HG02642 (cell line): ENCODE results near the gene SLC5A1.

ENCODE experiments used
- ATAC-seq: cut with Tn5 transposase; IDR thresholded peaks from one replicate; pipeline ENCODE4 v1.9.1; 2021; ENCODE audit warnings: mild to moderate bottlenecking; ENCODE audit not compliant: unreplicated experiment, poor library complexity

Gene SLC5A1

DNA sequence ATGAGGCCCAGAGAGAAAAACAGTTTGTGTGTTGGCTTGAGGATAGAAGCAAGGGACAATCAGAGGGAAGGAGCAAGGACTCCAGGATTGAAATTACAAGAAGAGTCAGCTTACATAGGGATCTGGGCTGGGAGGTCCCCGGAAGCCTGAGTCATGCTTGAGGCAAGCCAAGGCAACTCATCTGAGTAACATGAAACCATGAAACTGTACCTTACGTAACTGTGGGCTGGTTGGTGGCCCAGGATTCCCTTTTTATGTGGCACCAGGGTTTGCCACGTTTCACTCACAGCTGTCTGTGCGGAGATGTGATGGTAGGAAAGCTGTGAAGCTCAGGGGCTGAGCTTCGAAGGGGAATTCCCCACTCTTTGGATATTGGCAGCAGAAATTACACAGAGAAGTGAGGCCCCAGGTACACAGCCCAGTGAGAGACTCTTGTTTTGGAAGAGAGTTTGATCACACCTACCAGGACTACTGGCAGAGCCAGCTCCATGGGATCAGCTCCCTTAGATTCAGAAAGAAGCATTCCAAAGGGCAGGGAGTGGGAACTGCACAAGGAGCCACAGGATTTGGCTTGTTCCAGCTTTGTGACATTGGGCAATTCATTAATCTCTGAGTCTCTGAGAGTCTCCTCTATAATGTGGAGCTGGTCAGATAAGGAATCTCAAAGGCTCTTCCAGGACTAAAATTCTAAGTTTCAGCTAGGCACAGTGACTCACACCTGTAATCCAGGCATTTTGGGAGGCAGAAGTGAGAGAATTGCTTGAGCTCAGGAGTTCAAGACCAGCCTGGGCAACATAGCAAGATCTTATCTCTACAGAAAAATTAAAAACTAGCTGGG lies 7.8 kb downstream of the SLC5A1 start:
- no peak for ATAC-seq

DNA sequence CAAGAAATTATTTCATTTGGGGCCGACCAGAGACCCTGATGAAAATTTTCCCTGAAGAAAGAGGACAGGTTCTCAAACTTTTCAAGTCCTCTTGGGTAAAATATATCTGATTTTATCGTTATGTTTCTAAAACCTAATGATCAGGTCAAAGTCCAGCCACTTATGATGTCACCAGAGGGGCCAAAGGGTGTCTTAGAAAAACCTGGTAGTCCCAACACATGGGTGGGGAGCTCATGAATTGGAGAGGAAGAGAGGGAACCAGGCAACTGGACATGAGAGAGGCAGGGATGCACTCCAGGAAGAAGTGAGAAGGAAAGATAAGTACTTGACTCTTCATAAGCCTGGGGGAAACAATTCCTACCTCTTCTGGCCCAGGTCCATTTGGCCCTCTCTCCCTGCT lies 9.2 kb downstream of the SLC5A1 start:
- ATAC-seq = no peak

DNA sequence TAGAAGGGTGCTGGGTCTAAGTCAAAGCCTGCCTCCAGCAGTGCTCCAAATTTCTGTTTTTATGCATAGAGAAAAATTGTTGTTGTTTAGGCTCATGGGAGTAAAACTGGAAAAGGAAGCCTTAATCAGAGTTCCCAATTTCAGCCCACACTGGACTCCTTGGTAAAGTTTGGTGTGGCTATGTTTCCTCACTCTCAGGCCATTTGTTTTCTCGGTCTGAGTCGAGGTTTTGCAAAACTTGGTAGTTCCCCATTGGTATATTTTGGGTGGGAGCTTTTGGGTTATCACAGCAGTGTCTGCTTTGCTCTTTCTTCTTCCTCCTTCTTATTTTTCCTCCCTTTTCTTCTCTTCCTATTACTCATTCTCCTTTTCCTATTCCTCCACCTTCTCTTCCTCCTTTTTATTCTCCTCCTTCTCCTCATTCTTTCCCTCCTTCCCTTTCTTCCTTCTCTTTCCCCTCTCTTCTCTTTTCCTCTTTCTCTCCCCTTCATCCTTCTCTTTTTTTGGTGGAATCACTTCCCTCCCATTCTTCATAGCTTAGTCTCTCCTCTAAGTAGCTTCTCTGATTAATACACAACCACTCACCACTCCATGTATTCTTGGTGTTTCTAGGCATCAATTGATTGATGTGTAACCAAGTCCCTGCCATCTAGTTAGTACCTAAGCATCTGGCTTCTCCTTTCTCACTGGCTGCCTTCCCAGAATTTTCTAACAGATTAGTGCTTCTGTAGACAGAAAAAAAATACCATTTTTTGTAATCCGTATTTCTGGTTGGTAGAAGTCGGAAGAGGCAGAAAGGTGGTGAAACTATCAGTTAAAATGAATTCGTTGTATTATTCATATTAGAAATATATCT lies 10.1 kb downstream of the SLC5A1 start:
- no peak for ATAC-seq

DNA sequence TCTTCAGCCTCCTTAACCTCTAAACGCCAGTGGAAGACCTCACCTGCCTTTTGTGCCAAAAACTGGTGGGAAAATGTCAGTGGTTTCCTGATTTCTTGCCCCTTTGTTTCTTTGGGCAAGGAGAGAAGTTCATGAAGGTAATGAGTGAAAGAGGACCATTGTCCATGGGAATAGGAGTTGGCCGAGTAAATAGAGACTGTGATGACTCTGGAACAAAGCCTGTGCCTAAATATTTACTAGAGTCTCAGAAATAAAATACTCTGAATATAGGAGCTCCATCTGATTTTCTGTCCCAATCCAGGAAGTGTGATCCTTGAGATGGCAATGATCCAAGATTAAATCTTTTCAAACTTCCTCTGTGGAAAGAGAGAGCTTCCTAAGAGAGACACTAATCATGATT lies 12.0 kb downstream of the SLC5A1 start:
- ATAC-seq = no peak

DNA sequence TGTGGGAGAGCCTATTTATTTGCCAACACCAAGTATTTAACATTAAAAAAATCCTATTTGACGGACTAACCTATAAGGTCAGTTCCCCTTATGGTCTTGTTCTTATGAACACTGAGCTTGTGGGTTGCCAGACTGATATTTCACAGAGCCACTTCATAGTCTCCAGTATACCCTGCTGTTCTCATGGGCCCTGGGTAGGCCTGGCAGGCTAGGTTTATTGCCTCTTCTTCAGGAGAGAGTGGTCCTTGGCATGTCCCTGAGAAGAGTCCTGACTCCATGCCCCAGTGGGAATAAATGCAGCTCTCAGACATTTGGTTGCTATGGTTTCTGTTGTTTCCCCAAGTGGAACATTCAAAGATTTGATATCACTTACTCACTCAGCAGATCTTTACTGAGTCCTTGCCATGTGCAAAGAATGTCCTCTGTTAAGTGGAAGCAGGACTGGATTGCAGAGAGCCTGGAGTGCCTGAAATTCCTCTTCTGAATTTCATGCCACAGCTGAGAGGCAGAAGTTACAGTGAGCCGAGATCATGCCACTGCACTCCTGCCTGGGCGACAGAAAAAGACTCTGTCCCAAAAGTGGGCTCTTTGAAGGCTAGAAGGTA lies 15.7 kb downstream of the SLC5A1 start:
- ATAC-seq = no peak

DNA sequence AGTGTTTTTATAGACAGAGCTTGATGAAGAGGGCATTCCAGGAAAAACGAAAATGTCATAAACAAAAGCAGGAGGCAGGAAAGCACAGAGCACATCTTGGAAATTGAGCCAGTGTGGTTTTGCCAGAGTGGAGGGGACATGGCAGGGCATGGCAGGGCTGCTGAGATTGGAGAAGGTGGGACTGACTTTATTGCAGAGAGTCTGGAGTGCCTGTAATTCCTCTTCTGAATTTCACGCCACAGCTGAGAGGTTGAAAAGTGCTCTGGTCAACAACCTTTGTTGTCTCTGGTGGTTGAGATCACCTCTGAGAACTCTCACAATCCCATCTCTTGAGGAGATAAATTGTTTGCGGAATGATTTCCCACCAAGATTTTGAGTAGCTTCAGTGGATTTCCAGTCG lies 16.4 kb downstream of the SLC5A1 start:
- no peak for ATAC-seq

DNA sequence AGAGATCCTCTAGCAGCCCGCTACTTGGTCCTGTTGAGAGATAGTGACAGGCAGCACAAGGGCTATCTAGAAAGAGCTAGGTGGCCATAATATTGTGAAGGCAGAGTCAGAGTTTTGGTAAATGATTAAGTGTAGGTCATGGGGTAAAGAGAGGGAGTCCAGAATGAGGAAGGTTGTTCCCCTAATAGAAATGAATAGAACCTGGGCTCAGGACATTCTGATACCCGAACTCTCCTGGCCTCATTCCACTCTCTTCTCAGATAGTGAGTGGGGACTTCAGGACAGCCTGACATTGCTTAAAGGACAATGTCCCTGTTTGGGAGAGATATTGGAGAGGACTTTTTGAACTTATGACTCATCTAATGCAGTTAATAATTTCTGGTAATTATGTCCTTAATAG lies 20.6 kb downstream of the SLC5A1 start:
- no peak for ATAC-seq

DNA sequence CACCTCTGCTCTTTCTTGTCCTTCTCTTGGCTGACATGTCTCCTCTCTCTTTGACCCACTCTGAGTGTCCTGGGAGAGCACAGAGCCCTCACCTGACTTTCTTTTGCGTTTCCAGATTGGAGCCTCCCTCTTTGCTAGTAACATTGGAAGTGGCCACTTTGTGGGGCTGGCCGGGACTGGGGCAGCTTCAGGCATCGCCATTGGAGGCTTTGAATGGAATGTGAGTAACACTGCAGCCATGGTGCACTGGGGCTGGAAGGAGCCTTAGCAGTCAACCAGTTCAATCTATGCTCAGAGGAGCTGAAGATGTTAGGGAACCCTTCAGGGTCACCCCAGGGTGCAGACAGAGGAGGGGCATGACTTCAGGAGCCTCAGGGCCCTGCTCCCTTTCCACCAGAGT lies 23.8 kb downstream of the SLC5A1 start:
- ATAC-seq = no peak

DNA sequence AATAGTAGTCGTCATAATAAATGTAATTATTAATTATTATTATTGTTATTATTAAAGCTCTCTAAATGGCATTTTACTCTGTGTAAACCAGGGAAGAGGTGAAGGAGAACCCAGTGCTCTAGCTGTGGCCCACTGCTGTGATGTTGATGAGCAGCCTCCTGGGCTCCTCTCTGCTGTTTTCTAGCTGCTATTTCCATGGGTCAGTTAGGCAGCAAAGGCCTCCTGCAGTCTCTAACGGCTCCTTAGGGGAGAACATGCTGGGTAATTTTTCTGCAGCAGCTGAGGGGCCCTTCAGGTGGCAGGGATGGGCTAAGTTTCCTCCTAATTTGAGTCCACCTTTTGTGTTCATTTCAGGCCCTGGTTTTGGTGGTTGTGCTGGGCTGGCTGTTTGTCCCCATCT lies 24.6 kb downstream of the SLC5A1 start:
- no peak for ATAC-seq

DNA sequence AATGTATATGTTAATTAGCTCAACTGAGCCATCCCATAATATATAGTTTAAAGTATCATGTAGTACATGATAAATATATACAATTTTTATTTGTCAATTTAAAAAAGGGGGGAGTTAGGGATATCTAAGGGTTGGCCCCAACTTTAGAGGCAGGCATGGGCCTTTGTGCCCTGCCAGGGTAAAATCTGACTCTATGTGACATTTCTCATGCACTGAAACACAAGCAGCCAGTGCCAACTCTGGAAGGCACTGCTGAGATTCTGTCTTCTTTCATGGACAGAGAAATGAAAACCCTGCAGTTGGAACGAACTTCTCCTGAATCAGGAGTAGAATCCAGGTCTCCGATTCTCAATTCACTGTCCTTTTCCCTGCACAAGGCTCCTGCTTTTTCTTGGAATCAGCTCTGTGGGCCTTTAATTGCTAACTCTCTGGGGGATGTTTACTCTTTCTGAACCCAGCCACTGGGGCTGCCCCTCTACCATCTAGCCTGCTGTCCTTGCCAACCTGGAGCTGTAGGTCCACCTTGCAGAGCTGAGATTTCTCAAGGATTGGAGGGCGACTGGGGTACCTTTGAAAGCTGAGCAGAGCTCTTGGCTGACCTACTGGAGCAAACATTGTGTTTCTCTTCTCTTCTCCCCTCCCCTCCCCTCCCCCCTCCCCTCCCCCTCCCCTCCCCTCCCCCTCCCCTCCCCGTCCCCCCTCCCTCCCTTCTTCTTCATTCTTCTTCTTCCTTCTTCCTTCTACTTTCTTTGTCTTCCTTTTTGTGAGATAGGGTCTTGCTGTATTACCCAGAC lies 26.7 kb downstream of the SLC5A1 start:
- ATAC-seq = no peak

DNA sequence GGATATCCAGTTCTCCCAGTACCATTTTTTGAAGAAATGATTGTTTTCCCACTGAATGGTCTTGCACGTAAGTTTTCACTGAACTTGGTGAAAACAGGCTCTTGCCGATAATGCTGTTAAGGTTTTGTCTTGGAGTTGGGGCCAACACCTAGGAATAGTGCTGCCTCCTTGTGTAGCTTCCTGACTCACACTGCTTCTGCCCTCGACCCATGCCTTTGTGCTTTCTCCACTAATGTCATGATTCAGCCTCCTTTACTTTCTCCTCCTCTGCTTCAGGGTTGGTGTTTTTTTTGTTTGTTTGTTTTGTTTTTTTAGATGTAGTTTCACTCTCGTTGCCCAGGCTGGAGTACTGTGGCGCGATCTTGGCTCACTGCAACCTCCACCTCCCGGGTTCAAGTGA lies 30.2 kb downstream of the SLC5A1 start:
- no peak for ATAC-seq

DNA sequence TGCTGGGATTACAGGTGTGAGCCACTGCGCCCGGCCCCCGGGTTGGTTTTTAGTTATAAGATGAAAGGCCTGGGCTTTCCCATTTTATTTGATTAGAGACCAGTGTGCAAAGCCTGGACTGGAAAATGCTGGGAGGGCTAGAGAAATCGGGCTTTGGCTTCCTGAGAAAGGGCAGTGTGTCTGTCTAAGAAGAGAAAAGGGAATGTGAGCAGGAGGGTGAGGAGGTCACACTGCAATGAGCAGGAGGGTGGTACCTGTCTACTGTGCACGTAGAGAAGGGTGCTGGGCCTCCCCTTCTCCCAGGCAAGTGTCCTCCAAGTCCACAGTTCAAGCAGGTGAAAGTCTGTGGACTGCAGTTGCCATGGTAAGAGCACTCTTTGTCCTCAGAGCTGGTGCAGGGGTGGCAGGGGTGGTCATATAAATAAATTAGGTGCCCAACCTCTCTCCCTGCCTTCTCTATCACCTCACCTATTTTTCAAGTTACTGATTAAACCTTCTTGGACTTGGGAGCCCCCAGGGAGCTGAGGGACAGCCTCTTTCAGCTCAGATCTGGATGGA lies 30.8 kb downstream of the SLC5A1 start:
- ATAC-seq = no peak

DNA sequence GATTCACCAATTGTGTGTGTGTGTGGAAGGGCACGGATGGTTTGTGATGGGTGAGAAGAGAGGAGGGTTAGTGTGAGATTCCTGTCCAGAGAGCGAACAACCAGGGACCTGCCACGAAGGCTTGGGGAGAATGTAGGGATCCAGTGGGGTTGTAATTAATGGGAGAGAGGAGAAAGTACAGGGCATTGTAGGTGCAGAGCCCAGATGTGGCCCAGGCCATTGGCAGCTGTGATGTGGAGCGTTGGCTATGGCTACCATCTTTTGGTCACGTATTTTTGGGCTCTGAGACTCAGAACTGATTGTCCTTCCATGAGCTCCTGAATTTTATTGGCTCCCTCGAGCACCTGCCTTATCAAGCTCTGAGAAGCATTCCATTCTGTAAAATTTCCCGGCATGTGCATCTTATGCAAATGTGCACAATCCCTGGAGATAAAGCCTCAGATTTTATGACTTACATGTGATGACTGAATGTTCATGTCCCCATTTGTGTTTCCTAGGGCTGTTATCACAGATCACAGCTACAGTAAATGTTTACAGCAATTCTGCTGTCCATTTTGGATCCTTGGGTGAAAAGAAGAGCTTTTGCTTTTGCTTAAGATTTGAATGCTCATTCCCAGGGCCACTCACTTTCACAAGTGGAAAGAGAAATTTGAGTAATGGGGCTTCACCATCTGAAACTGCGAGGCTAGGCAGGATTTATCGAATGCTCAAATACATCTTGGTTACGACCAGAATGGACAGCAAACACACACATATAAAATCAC lies 33.1 kb downstream of the SLC5A1 start:
- no peak for ATAC-seq

DNA sequence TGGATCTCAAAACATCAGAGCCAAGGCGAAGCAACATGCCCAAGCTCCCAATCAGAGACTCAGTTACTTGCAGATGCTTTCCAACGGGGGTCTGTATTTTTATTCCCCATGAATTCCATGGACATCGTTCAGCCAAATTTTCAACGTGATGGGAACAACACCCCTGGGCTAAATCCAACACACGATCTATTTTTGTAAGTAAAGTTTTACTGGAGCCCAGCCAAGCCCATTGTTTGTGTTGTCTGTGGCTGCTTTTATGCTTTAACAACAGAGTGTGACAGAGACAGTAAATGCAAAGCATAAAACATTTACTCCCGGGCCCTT lies 33.7 kb downstream of the SLC5A1 start:
- no peak for ATAC-seq

DNA sequence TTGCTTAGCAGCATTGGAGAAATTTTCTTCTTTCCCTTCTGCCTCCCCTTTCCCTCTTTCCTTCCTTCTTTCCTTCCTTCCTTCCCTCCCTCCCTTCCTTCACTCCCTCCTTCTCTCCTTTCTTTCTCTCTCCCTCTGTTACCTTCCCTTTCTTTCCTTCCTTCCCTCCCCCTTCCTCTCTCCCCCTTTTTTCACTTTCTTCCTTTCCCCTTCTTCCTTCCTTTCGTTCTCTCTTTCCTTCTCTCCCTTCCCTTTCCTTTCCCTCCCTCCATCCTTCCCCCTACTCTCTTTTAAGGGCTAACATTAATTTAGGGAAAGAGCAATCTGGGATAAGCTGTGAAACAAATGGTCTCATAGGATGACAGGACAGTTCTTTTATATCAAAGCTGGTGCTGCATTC lies 34.1 kb downstream of the SLC5A1 start:
- no peak for ATAC-seq

DNA sequence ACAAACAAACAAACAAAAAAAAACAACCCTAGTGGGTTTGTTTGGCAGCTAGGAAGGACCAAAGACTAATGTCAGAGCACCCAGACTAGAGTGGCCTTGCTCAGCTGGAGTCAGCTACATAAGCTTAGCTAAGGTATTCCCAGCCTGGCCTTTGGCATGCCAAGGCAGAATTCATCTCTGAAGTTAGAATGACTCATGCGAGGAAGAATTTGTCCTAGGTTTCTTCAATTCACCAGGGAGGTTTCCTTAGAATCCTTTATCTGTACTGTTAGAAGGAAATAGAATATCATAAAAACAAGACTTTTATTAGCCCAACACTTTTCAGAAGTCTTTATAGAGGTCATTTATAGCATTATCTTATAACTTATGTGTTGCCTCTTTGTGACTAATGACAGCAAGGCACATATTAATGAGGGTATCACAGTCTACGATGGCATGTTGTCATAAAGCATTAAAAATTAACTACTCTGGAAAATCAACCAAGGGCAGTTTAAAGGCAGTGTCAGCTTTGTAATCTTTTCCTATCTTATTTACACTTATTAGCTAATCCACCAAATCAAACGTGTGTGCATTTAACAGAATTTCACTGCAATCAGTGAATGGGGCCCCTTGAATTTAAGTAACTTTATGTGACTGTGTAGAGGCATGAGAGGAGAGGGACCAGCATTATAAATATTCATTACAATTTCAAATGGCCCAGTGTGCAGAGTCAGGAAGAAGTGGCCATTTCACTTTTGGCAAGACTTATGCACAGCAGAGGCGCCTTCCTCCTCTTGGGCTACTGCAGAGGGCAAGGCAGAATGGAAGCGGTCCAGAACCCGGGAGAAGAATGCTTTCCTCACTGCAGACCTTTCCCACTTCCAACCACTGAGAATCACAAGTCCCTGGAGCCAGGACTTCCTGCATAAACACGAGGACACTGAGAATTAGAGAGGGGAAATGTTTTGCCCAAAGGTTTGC lies 36.3 kb downstream of the SLC5A1 start:
- no peak for ATAC-seq

DNA sequence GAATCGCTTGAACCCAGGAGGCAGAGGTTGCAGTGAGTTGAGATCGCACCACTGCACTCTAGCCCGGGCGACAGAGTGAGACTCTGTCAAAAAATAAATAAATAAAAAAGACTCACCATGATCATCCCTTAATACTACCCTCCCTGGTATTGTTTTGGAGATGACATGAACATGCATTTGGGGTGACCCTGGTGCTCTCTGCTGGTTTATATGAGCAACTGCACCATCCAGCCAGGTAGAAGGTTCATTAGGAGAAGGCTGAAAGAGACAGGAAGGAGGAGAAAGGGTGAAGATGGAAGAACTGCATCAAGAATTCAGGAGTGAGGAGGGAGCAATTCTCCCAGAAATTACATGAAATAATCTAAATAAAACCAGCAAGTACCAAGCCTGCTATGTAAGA lies 37.8 kb downstream of the SLC5A1 start:
- no peak for ATAC-seq

DNA sequence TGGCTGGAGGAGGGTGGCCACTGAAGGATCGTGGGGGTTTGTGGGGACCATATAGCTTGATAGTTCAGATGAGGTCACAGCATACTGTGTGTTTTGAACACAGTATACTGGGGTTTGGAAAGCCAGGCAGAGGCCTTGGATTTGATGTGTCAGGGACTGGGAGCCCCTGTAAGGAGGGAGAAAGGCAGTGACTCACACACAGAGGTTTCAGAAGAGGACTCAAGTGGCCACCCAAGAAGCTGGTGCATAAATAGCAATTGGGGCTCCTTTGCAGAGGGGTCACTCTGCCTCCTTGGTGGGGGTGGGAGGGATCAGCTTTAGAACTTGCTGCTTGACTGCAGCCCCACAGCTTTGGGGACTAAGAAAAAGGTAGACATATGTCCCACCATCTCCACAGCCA lies 39.3 kb downstream of the SLC5A1 start:
- ATAC-seq = no peak
